HEK293 (cell line): ENCODE measurements around the gene DES.
A peak's percentile ranks its signal among the peaks of the same experiment; 100 is the strongest.

ENCODE experiments used
- HOXA7 ChIP-seq: sonication (generic); formaldehyde crosslinking; IDR thresholded peaks from 2 replicates; pipeline ENCODE4 v1.8.1; 2022; ENCODE audit warnings: missing genetic modification reagents, borderline replicate concordance
- HOXD13 ChIP-seq: sonication (generic); formaldehyde crosslinking; IDR thresholded peaks from 2 replicates; pipeline ENCODE4 v1.8.0; 2022; ENCODE audit warnings: missing genetic modification reagents, borderline replicate concordance
- KLF1 ChIP-seq: fragments of 450-650 bp; formaldehyde crosslinking; IDR thresholded peaks from 2 replicates; pipeline ENCODE4 v1.5.1; 2016; ENCODE audit warnings: missing biosample characterization, missing genetic modification characterization
- KLF8 ChIP-seq: fragments of 450-650 bp; formaldehyde crosslinking; IDR thresholded peaks from 2 replicates; pipeline ENCODE4 v1.5.1; 2016; ENCODE audit warnings: missing biosample characterization, missing genetic modification characterization
- OSR2 ChIP-seq: fragments of 450-650 bp; formaldehyde crosslinking; IDR thresholded peaks from 2 replicates; pipeline ENCODE4 v1.5.1; 2016; ENCODE audit warnings: missing biosample characterization, missing genetic modification characterization
- PRDM4 ChIP-seq: fragments of 450-650 bp; formaldehyde crosslinking; IDR thresholded peaks from 2 replicates; pipeline ENCODE4 v1.5.1; 2017; ENCODE audit warnings: missing biosample characterization, missing genetic modification characterization
- RBAK ChIP-seq: fragments of 450-650 bp; formaldehyde crosslinking; IDR thresholded peaks from 2 replicates; pipeline ENCODE4 v1.5.1; 2016; ENCODE audit warnings: missing biosample characterization, missing genetic modification characterization
- ZBTB21 ChIP-seq: fragments of 450-650 bp; formaldehyde crosslinking; IDR thresholded peaks from 2 replicates; pipeline ENCODE4 v1.5.1; 2017; ENCODE audit warnings: missing biosample characterization, missing genetic modification characterization
- ZNF561 ChIP-seq: fragments of 450-650 bp; IDR thresholded peaks from 2 replicates; pipeline ENCODE4 v1.5.1; 2018; ENCODE audit warnings: missing biosample characterization, missing genetic modification characterization, borderline replicate concordance
- ZNF654 ChIP-seq: fragments of 450-650 bp; formaldehyde crosslinking; IDR thresholded peaks from 2 replicates; pipeline ENCODE4 v1.5.1; 2016; ENCODE audit warnings: low read depth, missing biosample characterization, missing genetic modification characterization
- ZNF677 ChIP-seq: fragments of 450-650 bp; IDR thresholded peaks from 2 replicates; pipeline ENCODE4 v1.5.0; 2018; ENCODE audit warnings: missing biosample characterization, mild to moderate bottlenecking, missing genetic modification characterization, moderate library complexity
- ZNF830 ChIP-seq: fragments of 450-650 bp; IDR thresholded peaks from 2 replicates; pipeline ENCODE4 v1.5.0; 2018; ENCODE audit warnings: missing biosample characterization, missing genetic modification characterization, low read depth, mild to moderate bottlenecking, moderate library complexity
- ZSCAN5A ChIP-seq: fragments of 450-650 bp; formaldehyde crosslinking; IDR thresholded peaks from 2 replicates; pipeline ENCODE4 v1.5.1; 2016; ENCODE audit warnings: missing biosample characterization, missing genetic modification characterization
- TF ChIP-seq, protein P1 (sequence below): fragments of 450-650 bp; formaldehyde crosslinking; IDR thresholded peaks from 2 replicates; pipeline ENCODE4 v1.5.1; 2016; ENCODE audit warnings: missing biosample characterization, missing genetic modification characterization
- TF ChIP-seq, protein P2 (sequence below): fragments of 450-650 bp; formaldehyde crosslinking; IDR thresholded peaks from 2 replicates; pipeline ENCODE4 v1.5.1; 2016; ENCODE audit warnings: missing biosample characterization, missing genetic modification characterization
- TF ChIP-seq, protein P3 (sequence below): fragments of 450-650 bp; formaldehyde crosslinking; IDR thresholded peaks from 2 replicates; pipeline ENCODE4 v1.5.1; 2016; ENCODE audit warnings: missing biosample characterization, missing genetic modification characterization
- TF ChIP-seq, protein P4 (sequence below): fragments of 450-650 bp; formaldehyde crosslinking; IDR thresholded peaks from 2 replicates; pipeline ENCODE4 v1.5.1; 2016; ENCODE audit warnings: missing biosample characterization, missing genetic modification characterization

The DES gene

DNA sequence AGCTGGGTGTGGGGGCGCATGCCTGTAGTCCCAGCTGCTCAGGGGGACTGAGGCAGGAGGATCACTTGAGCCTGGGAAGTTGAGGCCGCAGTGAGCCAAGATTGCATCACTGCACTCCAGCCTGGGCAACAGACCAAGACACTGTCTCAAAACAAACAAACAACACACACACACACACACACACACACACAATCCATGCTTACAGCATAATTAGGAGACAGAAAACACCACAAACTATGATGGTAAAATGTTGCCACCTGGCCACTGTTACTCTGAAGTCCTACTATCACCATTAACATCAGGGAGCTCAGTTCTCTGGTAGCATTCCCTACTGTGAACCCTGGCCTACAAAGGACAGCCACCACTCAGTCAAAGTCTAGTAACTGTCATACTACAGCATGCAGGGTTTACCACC is 48.7 kb upstream of the DES start (continued):
- TF ChIP-seq, protein P1, sequence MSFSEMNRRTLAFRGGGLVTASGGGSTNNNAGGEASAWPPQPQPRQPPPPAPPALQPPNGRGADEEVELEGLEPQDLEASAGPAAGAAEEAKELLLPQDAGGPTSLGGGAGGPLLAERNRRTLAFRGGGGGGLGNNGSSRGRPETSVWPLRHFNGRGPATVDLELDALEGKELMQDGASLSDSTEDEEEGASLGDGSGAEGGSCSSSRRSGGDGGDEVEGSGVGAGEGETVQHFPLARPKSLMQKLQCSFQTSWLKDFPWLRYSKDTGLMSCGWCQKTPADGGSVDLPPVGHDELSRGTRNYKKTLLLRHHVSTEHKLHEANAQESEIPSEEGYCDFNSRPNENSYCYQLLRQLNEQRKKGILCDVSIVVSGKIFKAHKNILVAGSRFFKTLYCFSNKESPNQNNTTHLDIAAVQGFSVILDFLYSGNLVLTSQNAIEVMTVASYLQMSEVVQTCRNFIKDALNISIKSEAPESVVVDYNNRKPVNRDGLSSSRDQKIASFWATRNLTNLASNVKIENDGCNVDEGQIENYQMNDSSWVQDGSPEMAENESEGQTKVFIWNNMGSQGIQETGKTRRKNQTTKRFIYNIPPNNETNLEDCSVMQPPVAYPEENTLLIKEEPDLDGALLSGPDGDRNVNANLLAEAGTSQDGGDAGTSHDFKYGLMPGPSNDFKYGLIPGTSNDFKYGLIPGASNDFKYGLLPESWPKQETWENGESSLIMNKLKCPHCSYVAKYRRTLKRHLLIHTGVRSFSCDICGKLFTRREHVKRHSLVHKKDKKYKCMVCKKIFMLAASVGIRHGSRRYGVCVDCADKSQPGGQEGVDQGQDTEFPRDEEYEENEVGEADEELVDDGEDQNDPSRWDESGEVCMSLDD (tag by site-specific recombination): peak; percentile 68
- TF ChIP-seq ZSCAN5A (tag by site-specific recombination) (no peak), ZNF677 (no peak), ZNF830 (tag by site-specific recombination) (no peak), KLF1 (tag by site-specific recombination) (no peak), ZNF654 (tag by site-specific recombination) (no peak), HOXA7 (no peak), OSR2 (tag by site-specific recombination) (peak; percentile 89), PRDM4 (tag by site-specific recombination) (no peak; the same call in 1 of the 2 replicates), HOXD13 (no peak), KLF8 (peak; percentile 86), RBAK (tag by site-specific recombination) (no peak), ZBTB21 (tag by site-specific recombination) (peak; percentile 82), ZNF561 (tag by site-specific recombination) (no peak)
- TF ChIP-seq, protein P2, sequence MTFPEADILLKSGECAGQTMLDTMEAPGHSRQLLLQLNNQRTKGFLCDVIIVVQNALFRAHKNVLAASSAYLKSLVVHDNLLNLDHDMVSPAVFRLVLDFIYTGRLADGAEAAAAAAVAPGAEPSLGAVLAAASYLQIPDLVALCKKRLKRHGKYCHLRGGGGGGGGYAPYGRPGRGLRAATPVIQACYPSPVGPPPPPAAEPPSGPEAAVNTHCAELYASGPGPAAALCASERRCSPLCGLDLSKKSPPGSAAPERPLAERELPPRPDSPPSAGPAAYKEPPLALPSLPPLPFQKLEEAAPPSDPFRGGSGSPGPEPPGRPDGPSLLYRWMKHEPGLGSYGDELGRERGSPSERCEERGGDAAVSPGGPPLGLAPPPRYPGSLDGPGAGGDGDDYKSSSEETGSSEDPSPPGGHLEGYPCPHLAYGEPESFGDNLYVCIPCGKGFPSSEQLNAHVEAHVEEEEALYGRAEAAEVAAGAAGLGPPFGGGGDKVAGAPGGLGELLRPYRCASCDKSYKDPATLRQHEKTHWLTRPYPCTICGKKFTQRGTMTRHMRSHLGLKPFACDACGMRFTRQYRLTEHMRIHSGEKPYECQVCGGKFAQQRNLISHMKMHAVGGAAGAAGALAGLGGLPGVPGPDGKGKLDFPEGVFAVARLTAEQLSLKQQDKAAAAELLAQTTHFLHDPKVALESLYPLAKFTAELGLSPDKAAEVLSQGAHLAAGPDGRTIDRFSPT (tag by site-specific recombination): peak; percentile 35; the same call in 1 of the 2 replicates
- TF ChIP-seq, protein P3, sequence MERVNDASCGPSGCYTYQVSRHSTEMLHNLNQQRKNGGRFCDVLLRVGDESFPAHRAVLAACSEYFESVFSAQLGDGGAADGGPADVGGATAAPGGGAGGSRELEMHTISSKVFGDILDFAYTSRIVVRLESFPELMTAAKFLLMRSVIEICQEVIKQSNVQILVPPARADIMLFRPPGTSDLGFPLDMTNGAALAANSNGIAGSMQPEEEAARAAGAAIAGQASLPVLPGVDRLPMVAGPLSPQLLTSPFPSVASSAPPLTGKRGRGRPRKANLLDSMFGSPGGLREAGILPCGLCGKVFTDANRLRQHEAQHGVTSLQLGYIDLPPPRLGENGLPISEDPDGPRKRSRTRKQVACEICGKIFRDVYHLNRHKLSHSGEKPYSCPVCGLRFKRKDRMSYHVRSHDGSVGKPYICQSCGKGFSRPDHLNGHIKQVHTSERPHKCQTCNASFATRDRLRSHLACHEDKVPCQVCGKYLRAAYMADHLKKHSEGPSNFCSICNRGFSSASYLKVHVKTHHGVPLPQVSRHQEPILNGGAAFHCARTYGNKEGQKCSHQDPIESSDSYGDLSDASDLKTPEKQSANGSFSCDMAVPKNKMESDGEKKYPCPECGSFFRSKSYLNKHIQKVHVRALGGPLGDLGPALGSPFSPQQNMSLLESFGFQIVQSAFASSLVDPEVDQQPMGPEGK (tag by site-specific recombination): peak; percentile 63
- TF ChIP-seq, protein P4, sequence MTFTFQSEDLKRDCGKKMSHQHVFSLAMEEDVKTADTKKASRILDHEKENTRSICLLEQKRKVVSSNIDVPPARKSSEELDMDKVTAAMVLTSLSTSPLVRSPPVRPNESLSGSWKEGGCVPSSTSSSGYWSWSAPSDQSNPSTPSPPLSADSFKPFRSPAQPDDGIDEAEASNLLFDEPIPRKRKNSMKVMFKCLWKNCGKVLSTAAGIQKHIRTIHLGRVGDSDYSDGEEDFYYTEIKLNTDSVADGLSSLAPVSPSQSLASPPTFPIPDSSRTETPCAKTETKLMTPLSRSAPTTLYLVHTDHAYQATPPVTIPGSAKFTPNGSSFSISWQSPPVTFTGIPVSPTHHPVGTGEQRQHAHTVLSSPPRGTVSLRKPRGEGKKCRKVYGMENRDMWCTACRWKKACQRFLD (tag by site-specific recombination): no peak
